Lung (tissue), 12 donors: Measurements from ENCODE around the gene NOP10. TPM values are rescaled to one million over a fixed set of nuclear protein-coding genes. Genes with fewer than 3 reads are reported as not detected.

ENCODE experiments used
- ATAC-seq: fragments of 200-7000 bp; cut with Tn5 transposase; one replicate; pipeline ENCODE4 v1.9.1; 2020; ENCODE audit warnings: moderate number of reproducible peaks; ENCODE audit not compliant: insufficient read depth, low FRiP score
- DNase-seq, 3 donors: peaks; one replicate each; pipeline ENCODE4 v3.0.0-alpha.2; 2013 to 2017
- H3K27ac ChIP-seq, 2 donors: one replicate each; pipeline ENCODE4 v1.5.1; 2013; ENCODE audit warnings: mild to moderate bottlenecking in 2 of 2, moderate library complexity in 2 of 2, control low read depth in 1 of 2, inconsistent platforms in 1 of 2, low read depth in 1 of 2, low read length in 1 of 2
- H3K27me3 ChIP-seq, 3 donors: one replicate each; pipeline ENCODE4 v1.5.1; 2013; ENCODE audit warnings: low read length in 2 of 3; ENCODE audit not compliant: control insufficient read depth in 3 of 3, insufficient read depth in 3 of 3
- H3K36me3 ChIP-seq, 4 donors: one replicate each; pipeline ENCODE4 v1.5.1; 2013; ENCODE audit warnings: low read length in 4 of 4, mild to moderate bottlenecking in 1 of 4, moderate library complexity in 1 of 4; ENCODE audit not compliant: control insufficient read depth in 4 of 4, insufficient read depth in 4 of 4
- H3K4me1 ChIP-seq, 5 donors: one replicate each; pipeline ENCODE4 v1.5.1; 2013; ENCODE audit warnings: low read length in 5 of 5, mild to moderate bottlenecking in 2 of 5, moderate library complexity in 1 of 5; ENCODE audit not compliant: control insufficient read depth in 5 of 5, insufficient read depth in 5 of 5
- H3K4me3 ChIP-seq: one replicate; pipeline ENCODE4 v1.5.1; 2013; ENCODE audit warnings: mild to moderate bottlenecking, control low read depth, moderate library complexity
- H3K9ac ChIP-seq, 2 donors: one replicate each; pipeline ENCODE4 v1.5.1; 2013; ENCODE audit warnings: low read length in 2 of 2, control low read depth in 1 of 2; ENCODE audit not compliant: insufficient read depth in 1 of 2
- H3K9me3 ChIP-seq, 4 donors: one replicate each; pipeline ENCODE4 v1.5.1; 2013; ENCODE audit warnings: low read length in 3 of 4, mild to moderate bottlenecking in 1 of 4, moderate library complexity in 1 of 4; ENCODE audit not compliant: control insufficient read depth in 4 of 4, insufficient read depth in 3 of 4
- WGBS, 2 donors: extraction: QIAGEN DNeasy Blood & Tissue Kit; methylation state at CpG; one replicate each; pipeline ENCODE4 v1.1.7; 2013; 5-methylcytosine and 5-hydroxymethylcytosine counted together
- polyA plus RNA-seq, 2 donors: library from polyadenylated mRNA; stranded (reverse); fragments of 200-250 nt; gene quantifications; one replicate each; pipeline ENCODE4 v1.2.1, GENCODE V29; 2013
- total RNA-seq, 2 donors: library from RNA; depleted of rRNA in 1 of 2; stranded (reverse); fragments of >200 nt in 1 of 2; gene quantifications; one replicate each; pipeline ENCODE4 v1.2.1, GENCODE V29; 2014 to 2021
- TF ChIP-seq, protein P1 (sequence below): IDR thresholded peaks from 2 replicates; pipeline ENCODE4 v1.5.1; 2012; ENCODE audit warnings: mild to moderate bottlenecking; ENCODE audit errors: control extremely low read depth, extremely low read depth
- donor health status: control.
- donor health status: control.
- donor health status: Bipolar disorder and iron deficiency.
- donor health status: healthy.
- donor health status: DM: yes; HTN: yes; CAD: no.

Gene NOP10
- total and polyA plus RNA-seq, 4 donors = 103 to 509 (median 233) TPM

DNA sequence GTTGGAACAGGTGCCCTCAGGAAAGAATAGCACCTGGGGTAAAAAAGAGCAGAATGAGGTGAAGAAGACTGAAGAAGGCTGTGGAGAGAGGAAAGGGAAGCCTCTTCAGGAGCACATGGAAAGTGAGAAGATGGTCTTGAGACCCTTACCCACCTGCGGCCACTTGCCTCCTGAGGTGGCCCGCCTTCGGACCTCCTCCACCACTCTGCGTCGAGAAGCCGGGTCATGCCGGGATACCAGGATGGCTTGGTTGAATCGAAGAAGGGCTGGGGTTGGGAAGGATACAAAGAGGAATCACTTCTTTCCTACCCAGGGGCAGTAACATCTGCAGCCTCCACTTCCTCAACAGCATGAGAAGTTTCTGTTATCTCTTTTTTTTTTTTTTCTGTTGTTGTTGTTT lies 21.1 kb upstream of the NOP10 start:
- TF ChIP-seq, protein P1, sequence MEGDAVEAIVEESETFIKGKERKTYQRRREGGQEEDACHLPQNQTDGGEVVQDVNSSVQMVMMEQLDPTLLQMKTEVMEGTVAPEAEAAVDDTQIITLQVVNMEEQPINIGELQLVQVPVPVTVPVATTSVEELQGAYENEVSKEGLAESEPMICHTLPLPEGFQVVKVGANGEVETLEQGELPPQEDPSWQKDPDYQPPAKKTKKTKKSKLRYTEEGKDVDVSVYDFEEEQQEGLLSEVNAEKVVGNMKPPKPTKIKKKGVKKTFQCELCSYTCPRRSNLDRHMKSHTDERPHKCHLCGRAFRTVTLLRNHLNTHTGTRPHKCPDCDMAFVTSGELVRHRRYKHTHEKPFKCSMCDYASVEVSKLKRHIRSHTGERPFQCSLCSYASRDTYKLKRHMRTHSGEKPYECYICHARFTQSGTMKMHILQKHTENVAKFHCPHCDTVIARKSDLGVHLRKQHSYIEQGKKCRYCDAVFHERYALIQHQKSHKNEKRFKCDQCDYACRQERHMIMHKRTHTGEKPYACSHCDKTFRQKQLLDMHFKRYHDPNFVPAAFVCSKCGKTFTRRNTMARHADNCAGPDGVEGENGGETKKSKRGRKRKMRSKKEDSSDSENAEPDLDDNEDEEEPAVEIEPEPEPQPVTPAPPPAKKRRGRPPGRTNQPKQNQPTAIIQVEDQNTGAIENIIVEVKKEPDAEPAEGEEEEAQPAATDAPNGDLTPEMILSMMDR = no peak
- 93 to 96% methylated on average over 8 of the region's 8 CpGs for WGBS, 2 donors
- H3K36me3 ChIP-seq = peaks cover 3 to 6% (median 5%) of the 10 kb centered on the region in 4 donors

DNA sequence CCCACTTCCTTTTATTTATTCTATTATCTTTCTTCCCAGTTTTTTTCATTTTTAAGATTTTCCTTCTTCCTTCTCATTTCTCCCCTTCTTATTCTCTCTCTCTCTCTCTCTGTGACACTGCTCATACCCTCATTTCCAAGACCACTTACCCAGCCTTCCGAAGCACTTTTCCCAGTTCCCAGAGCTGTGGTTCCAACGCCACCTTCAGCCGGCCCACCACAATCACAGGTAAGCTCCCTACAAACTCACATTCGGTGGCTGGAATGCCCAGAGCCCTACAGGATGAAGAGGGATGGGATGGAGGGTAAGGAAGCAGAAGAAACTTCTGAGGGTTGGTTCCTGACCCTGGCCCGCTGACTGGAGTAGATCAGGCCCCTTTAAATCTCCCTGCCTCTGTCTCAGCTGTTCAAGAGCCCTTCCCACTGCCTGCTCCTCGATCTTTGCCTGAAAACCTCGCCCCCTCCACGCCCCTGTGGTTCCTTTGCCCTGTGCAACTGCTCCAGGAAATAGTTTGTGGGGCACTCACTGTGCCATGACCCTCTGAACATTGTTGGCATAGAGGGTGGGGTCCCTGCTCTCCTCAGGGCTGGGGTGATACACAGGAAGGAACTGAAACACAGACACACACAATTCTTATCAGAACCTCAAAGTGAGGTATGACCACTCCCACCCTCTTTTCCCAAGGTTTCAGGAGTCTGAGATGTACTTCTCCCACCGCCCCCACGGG lies 19.3 kb upstream of the NOP10 start:
- DNase-seq (no peak), ATAC-seq (no peak)
- Histone ChIP-seq H3K9ac (no peak overlapping the region), H3K4me3 (no peak overlapping the region), H3K4me1 (peaks cover 0 to 11% (median 0%) of the 10 kb centered on the region in 5 donors), H3K9me3 (no peaks in the 10 kb centered on the region), H3K27ac (no peak overlapping the region), H3K27me3 (no peaks in the 10 kb centered on the region), H3K36me3 (peaks cover 5 to 10% (median 7%) of the 10 kb centered on the region in 4 donors)
- WGBS, 2 donors = 74 to 79% methylated on average over 10 of the region's 10 CpGs
- TF ChIP-seq, protein P1 = no peak

More for the DNA sequence above, 21.1 kb upstream of the NOP10 start:
- Histone ChIP-seq H3K27ac (no peak overlapping the region), H3K4me1 (peaks cover 0 to 15% (median 7%) of the 10 kb centered on the region in 5 donors), H3K4me3 (no peak overlapping the region), H3K27me3 (no peaks in the 10 kb centered on the region), H3K9ac (no peak overlapping the region), H3K9me3 (no peaks in the 10 kb centered on the region)
- ATAC-seq = no peak
- DNase-seq = no peak

DNA sequence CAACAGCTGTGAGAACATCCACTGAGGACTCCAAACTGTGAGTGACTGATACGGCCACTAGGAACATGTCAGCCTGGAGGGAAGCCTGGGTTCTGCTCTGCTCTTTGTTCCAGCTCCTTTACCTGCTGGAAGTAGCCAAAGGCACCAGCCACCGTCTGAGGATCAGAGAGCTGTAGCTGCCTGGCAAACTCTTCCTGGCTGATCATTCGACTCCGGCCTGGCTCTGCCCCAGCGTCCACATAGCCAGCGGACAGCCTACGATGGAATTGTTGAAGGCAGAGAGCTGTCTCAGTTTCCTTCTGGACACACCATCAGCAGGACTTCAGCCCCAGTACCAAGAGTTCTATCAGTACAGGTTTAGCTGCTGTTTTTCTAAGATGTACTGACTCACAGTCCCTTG lies 18.3 kb upstream of the NOP10 start:
- Histone ChIP-seq H3K36me3 (peaks cover 5 to 15% (median 8%) of the 10 kb centered on the region in 4 donors), H3K9ac (no peak overlapping the region), H3K9me3 (no peaks in the 10 kb centered on the region), H3K27ac (no peak overlapping the region), H3K27me3 (no peaks in the 10 kb centered on the region), H3K4me3 (no peak overlapping the region), H3K4me1 (peaks cover 0 to 11% (median 0%) of the 10 kb centered on the region in 5 donors)
- 93 to 96% methylated on average over 7 of the region's 7 CpGs for WGBS, 2 donors
- ATAC-seq (no peak), DNase-seq (no peak)
- TF ChIP-seq, protein P1 = no peak
